ENCODE measurements around the gene ZNF414.

The ZNF414 gene

GRCh38 chr19:8490395-8490760 lies 23.6 kb downstream of the ZNF414 start:
- Histone ChIP-seq H3K27me3 (ENCODE audit: insufficient read depth, low read length, poor library complexity) (no peaks in the 10 kb centered on the region), H3K4me2 (ENCODE audit: insufficient read depth, low read length) (no peak overlapping the region), H3K9ac (ENCODE audit: low read depth, low read length) (no peak overlapping the region), H3K27ac (ENCODE audit: low read length) (no peak overlapping the region), H3K79me2 (ENCODE audit: insufficient read depth, low read length) (peaks cover 3% of the 10 kb centered on the region; the same call in 1 of the 2 replicates), H4K20me1 (ENCODE audit: insufficient read depth, low read length) (peaks cover 43% of the 10 kb centered on the region), H3K4me1 (ENCODE audit: insufficient read depth, low read length) (no peaks in the 10 kb centered on the region), H3K4me3 (ENCODE audit: low read depth in 1 of 2, low read length in 2 of 2) (no peak overlapping the region), H2AFZ (ENCODE audit: low read depth, low read length) (no peak overlapping the region), H3K9me3 (ENCODE audit: insufficient read depth, low read length, severe bottlenecking) (no peaks in the 10 kb centered on the region), H3K36me3 (ENCODE audit: insufficient read depth, low read length) (peaks cover 48% of the 10 kb centered on the region)
- ATAC-seq (ENCODE audit: insufficient read depth, low read depth) (no peak), DNase-seq (no peak)
- TF ChIP-seq EZH2 (IDR thresholded peaks at IDR 0.05; ENCODE audit: borderline replicate concordance, low read depth, low read length, severe bottlenecking) (no peak), CTCF (IDR thresholded peaks at IDR 0.05; ENCODE audit: borderline replicate concordance, extremely low read depth, low read length, poor library complexity, severe bottlenecking) (no peak)

- H3K4me3 ChIP-seq (ENCODE audit: low read depth in 1 of 2, low read length in 2 of 2), result no peak overlapping the region
- peaks cover 4% of the 10 kb centered on the region for H3K79me2 ChIP-seq (ENCODE audit: insufficient read depth, low read length)
- DNase-seq (no peak), ATAC-seq (ENCODE audit: insufficient read depth, low read depth) (no peak)
- no peaks in the 10 kb centered on the region for H3K4me1 ChIP-seq (ENCODE audit: insufficient read depth, low read length)
- H2AFZ ChIP-seq (ENCODE audit: low read depth, low read length), result no peak overlapping the region
- H3K36me3 ChIP-seq (ENCODE audit: insufficient read depth, low read length), result peaks cover 54% of the 10 kb centered on the region
- H3K9me3 ChIP-seq (ENCODE audit: insufficient read depth, low read length, severe bottlenecking), result no peaks in the 10 kb centered on the region
- no peak overlapping the region for H3K27ac ChIP-seq (ENCODE audit: low read length)
- TF ChIP-seq EZH2 (IDR thresholded peaks at IDR 0.05; ENCODE audit: borderline replicate concordance, low read depth, low read length, severe bottlenecking) (no peak), CTCF (IDR thresholded peaks at IDR 0.05; ENCODE audit: borderline replicate concordance, extremely low read depth, low read length, poor library complexity, severe bottlenecking) (no peak)
- no peak overlapping the region for H3K9ac ChIP-seq (ENCODE audit: low read depth, low read length)
- no peaks in the 10 kb centered on the region for H3K27me3 ChIP-seq (ENCODE audit: insufficient read depth, low read length, poor library complexity)
- no peak overlapping the region for H3K4me2 ChIP-seq (ENCODE audit: insufficient read depth, low read length)
- H4K20me1 ChIP-seq (ENCODE audit: insufficient read depth, low read length), result peaks cover 49% of the 10 kb centered on the region
Measured at GRCh38 chr19:8489561-8490394, 24.2 kb downstream of the ZNF414 start.

- no peak overlapping the region for H3K27ac ChIP-seq (ENCODE audit: low read length)
- H3K9me3 ChIP-seq (ENCODE audit: insufficient read depth, low read length, severe bottlenecking), result no peaks in the 10 kb centered on the region
- no peak overlapping the region for H2AFZ ChIP-seq (ENCODE audit: low read depth, low read length)
- TF ChIP-seq EZH2 (IDR thresholded peaks at IDR 0.05; ENCODE audit: borderline replicate concordance, low read depth, low read length, severe bottlenecking) (no peak), CTCF (IDR thresholded peaks at IDR 0.05; ENCODE audit: borderline replicate concordance, extremely low read depth, low read length, poor library complexity, severe bottlenecking) (no peak)
- H3K79me2 ChIP-seq (ENCODE audit: insufficient read depth, low read length), result peaks cover 18% of the 10 kb centered on the region
- H3K4me3 ChIP-seq (ENCODE audit: low read depth in 1 of 2, low read length in 2 of 2), result no peak overlapping the region
- H3K36me3 ChIP-seq (ENCODE audit: insufficient read depth, low read length), result peaks cover 68% of the 10 kb centered on the region
- no peaks in the 10 kb centered on the region for H3K27me3 ChIP-seq (ENCODE audit: insufficient read depth, low read length, poor library complexity)
- no peak overlapping the region for H3K9ac ChIP-seq (ENCODE audit: low read depth, low read length)
- no peaks in the 10 kb centered on the region for H3K4me1 ChIP-seq (ENCODE audit: insufficient read depth, low read length)
- H3K4me2 ChIP-seq (ENCODE audit: insufficient read depth, low read length), result no peak overlapping the region
- peaks cover 61% of the 10 kb centered on the region for H4K20me1 ChIP-seq (ENCODE audit: insufficient read depth, low read length)
- ATAC-seq (ENCODE audit: insufficient read depth, low read depth) (no peak), DNase-seq (no peak)
Measured at GRCh38 chr19:8488365-8488764, 25.6 kb downstream of the ZNF414 start.
